HepG2 (cell line): ENCODE results near the gene CADPS2. TPM values are rescaled to one million over a fixed set of nuclear protein-coding genes. Genes with fewer than 3 reads are reported as not detected.

Experiments used
- ATAC-seq: fragments of 200-7000 bp; cut with Tn5 transposase; 3 replicates; pipeline ENCODE4 v1.9.1; 2020; ENCODE audit warnings: mild to moderate bottlenecking, moderate library complexity
- BruUV-seq: library from RNA; stranded (reverse); fragments of 400-500 nt; replicated peaks from 2 replicates; lab custom pipeline; 2021; lab: Mats Ljungman, UMichigan
- CTCF ChIA-PET: fragments of 300-600 bp; formaldehyde crosslinking; extraction: SDS; loops from one replicate; lab custom pipeline; 2021; ENCODE audit warnings: low total read pairs, inconsistent platforms, low intra/inter-chr PET ratio; lab: Yijun Ruan, JAX
- POLR2A ChIA-PET: fragments of 350-600 bp; sonication (Branson Sonifier 250); formaldehyde crosslinking; loops from one replicate; lab custom pipeline; 2020; ENCODE audit warnings: antibody characterized with exemption, inconsistent platforms; lab: Yijun Ruan, JAX
- DNase-seq: peaks from one replicate; pipeline ENCODE4 v3.0.0-alpha.2; 2015; ENCODE audit warnings: low spot score
- FAIRE-seq: peaks from 3 replicates; lab custom pipeline; 2011; peaks lifted over from hg19 to GRCh38; lab: Jason Lieb, UNC
- H2AFZ ChIP-seq: one replicate; pipeline ENCODE4 v1.6.1; 2011; ENCODE audit warnings: low read length, inconsistent platforms
- H3K27ac ChIP-seq: fragments of 300-600 bp; 3 replicates; pipeline ENCODE4 v1.8.0; 2011; ENCODE audit warnings: mixed run types, mild to moderate bottlenecking, mixed read lengths, low read length, inconsistent platforms; ENCODE audit not compliant: insufficient read depth; ENCODE audit errors: extremely low read length
- H3K27me3 ChIP-seq, 2 experiments: fragments of 200-600 bp in 1 of 2; 2 replicates in 1 of 2; 3 replicates in 1 of 2; pipeline versions ENCODE4 v1.6.0 to v1.8.0; 2011; ENCODE audit warnings: low read length in 2 of 2, mild to moderate bottlenecking in 2 of 2, moderate library complexity in 2 of 2, inconsistent platforms in 1 of 2; ENCODE audit not compliant: insufficient read depth in 2 of 2, control insufficient read depth in 1 of 2
- H3K36me3 ChIP-seq, 2 experiments: fragments of 200-600 bp in 1 of 2; replicated peaks in 1 of 2; 2 replicates in 1 of 2; 3 replicates in 1 of 2; pipeline versions ENCODE4 v1.5.1 to v1.8.0; 2011; ENCODE audit warnings: low read length in 2 of 2, inconsistent platforms in 1 of 2; ENCODE audit not compliant: insufficient read depth in 2 of 2, control insufficient read depth in 1 of 2
- H3K4me1 ChIP-seq: 2 replicates; pipeline ENCODE4 v1.5.1; 2012; ENCODE audit warnings: low read length, inconsistent platforms; ENCODE audit not compliant: insufficient read depth
- H3K4me2 ChIP-seq: 2 replicates; pipeline ENCODE4 v1.6.0; 2011; ENCODE audit warnings: low read depth, low read length, inconsistent platforms
- H3K4me3 ChIP-seq, 3 experiments: fragments of 200-600 bp in 1 of 3; sonication (generic), shearing (Covaris generic) in 1 of 3; replicated peaks in 1 of 3; 2 replicates each; pipeline ENCODE4 v1.5.1; 2011 to 2016; ENCODE audit warnings: low read length in 3 of 3, inconsistent platforms in 2 of 3, low read depth in 2 of 3, mild to moderate bottlenecking in 2 of 3, control low read depth in 1 of 3, mixed read lengths in 1 of 3; ENCODE audit not compliant: insufficient read depth in 1 of 3
- H3K79me2 ChIP-seq: one replicate; pipeline ENCODE4 v1.6.1; 2011; ENCODE audit warnings: low read length, inconsistent platforms; ENCODE audit not compliant: insufficient read depth
- H3K9ac ChIP-seq: 2 replicates; pipeline ENCODE4 v1.6.0; 2011; ENCODE audit warnings: mild to moderate bottlenecking, low read depth, low read length, inconsistent platforms; ENCODE audit not compliant: insufficient read depth
- H3K9me3 ChIP-seq: 2 replicates; pipeline ENCODE4 v1.5.1; 2012; ENCODE audit warnings: mild to moderate bottlenecking, low read length
- H4K20me1 ChIP-seq: 2 replicates; pipeline ENCODE4 v1.6.0; 2011; ENCODE audit warnings: inconsistent platforms, mild to moderate bottlenecking, low read length, moderate library complexity; ENCODE audit not compliant: insufficient read depth
- ARID2 ChIP-seq: sonication (generic); formaldehyde crosslinking; IDR thresholded peaks from 2 replicates; pipeline ENCODE4 v1.8.1; 2022; ENCODE audit warnings: mild to moderate bottlenecking, missing genetic modification reagents, borderline replicate concordance
- BCL6 ChIP-seq: IDR thresholded peaks from 2 replicates; pipeline ENCODE4 v1.6.1; 2016; ENCODE audit warnings: missing genetic modification reagents, missing compliant biosample characterization
- CBX1 ChIP-seq: IDR thresholded peaks from one replicate; pipeline ENCODE4 v1.6.1; 2016; ENCODE audit warnings: antibody characterized with exemption, low read depth
- CREB1 ChIP-seq, 2 experiments: fragments of 450-650 bp in 1 of 2; IDR thresholded peaks; 2 replicates each; pipeline ENCODE4 v1.6.1; 2016 to 2017; ENCODE audit warnings: control low read depth in 1 of 2, mild to moderate bottlenecking in 1 of 2, missing compliant biosample characterization in 1 of 2, missing genetic modification characterization in 1 of 2
- HNF4G ChIP-seq, 2 experiments: sonication (generic) in 1 of 2; formaldehyde crosslinking in 1 of 2; IDR thresholded peaks; 2 replicates each; pipeline versions ENCODE4 v1.4.0 to v1.6.1; 2011 to 2020; ENCODE audit warnings: borderline replicate concordance in 2 of 2, low read depth in 2 of 2, mild to moderate bottlenecking in 2 of 2, low read length in 1 of 2, missing genetic modification reagents in 1 of 2, moderate library complexity in 1 of 2
- HOMEZ ChIP-seq: IDR thresholded peaks from 2 replicates; pipeline ENCODE4 v1.6.1; 2016; ENCODE audit warnings: low read depth
- MTA1 ChIP-seq: sonication (generic); formaldehyde crosslinking; IDR thresholded peaks from 2 replicates; pipeline ENCODE4 v1.4.0; 2020; ENCODE audit warnings: missing genetic modification reagents, mild to moderate bottlenecking, borderline replicate concordance
- NCOA2 ChIP-seq: sonication (generic); formaldehyde crosslinking; IDR thresholded peaks from 2 replicates; pipeline ENCODE4 v1.8.0; 2022; ENCODE audit warnings: inconsistent platforms
- NCOR1 ChIP-seq: fragments of 200-600 bp; sonication (generic); IDR thresholded peaks from 2 replicates; pipeline ENCODE4 v1.7.0; 2017; ENCODE audit warnings: antibody characterized with exemption, low read length, borderline replicate concordance
- NFIC ChIP-seq: IDR thresholded peaks from 2 replicates; pipeline ENCODE4 v1.6.1; 2012; ENCODE audit warnings: mild to moderate bottlenecking, low read length, inconsistent platforms
- NR2F6 ChIP-seq, 2 experiments: IDR thresholded peaks; 2 replicates each; pipeline ENCODE4 v1.6.1; 2016; ENCODE audit warnings: antibody characterized with exemption in 1 of 2, mild to moderate bottlenecking in 1 of 2
- PITX1 ChIP-seq: sonication (generic); formaldehyde crosslinking; IDR thresholded peaks from 2 replicates; pipeline ENCODE4 v1.5.1; 2020; ENCODE audit warnings: mild to moderate bottlenecking, missing genetic modification reagents
- TEAD3 ChIP-seq: optimal IDR thresholded peaks from 2 replicates; pipeline ENCODE3; 2016; ENCODE audit warnings: borderline replicate concordance
- ZMYM2 ChIP-seq: sonication (generic); formaldehyde crosslinking; IDR thresholded peaks from 2 replicates; pipeline ENCODE4 v1.8.0; 2022; ENCODE audit warnings: mild to moderate bottlenecking, missing genetic modification reagents
- ZNF484 ChIP-seq: sonication (generic); formaldehyde crosslinking; IDR thresholded peaks from 2 replicates; pipeline ENCODE4 v1.5.1; 2020; ENCODE audit warnings: mild to moderate bottlenecking, low read depth, missing genetic modification reagents, borderline replicate concordance
- ZNF619 ChIP-seq: sonication (generic); formaldehyde crosslinking; IDR thresholded peaks from 2 replicates; pipeline ENCODE4 v1.4.0; 2020; ENCODE audit warnings: mild to moderate bottlenecking, missing genetic modification reagents
- ZNF713 ChIP-seq: sonication (generic); formaldehyde crosslinking; IDR thresholded peaks from 2 replicates; pipeline ENCODE4 v1.4.0; 2020; ENCODE audit warnings: mild to moderate bottlenecking, missing genetic modification reagents
- WGBS: methylation state at CpG from one replicate; pipeline ENCODE4 v1.1.6; 2017; ENCODE audit warnings: low lambda C conversion rate; 5-methylcytosine and 5-hydroxymethylcytosine counted together
- in situ Hi-C: cut with HindIII; loops from 2 replicates; pipeline ENCODE4 v1.10.0; 2017; ENCODE audit warnings: low pct_unique_long_range_greater_than_20kb; ENCODE audit not compliant: extremely low pct_ligation_motif_present
- intact Hi-C: fragments of 100-400 bp; cut with micrococcal nuclease; formaldehyde crosslinking; loops from one replicate; pipeline ENCODE4 v1.10.0; 2022; ENCODE audit not compliant: unreplicated experiment
- polyA plus RNA-seq, 8 experiments: library from polyadenylated mRNA; depleted of rRNA in 3 of 8; stranded (reverse) in 7 of 8; unstranded in 1 of 8; fragments of >200 nt; fragmentation: Illumina TruSeq in 4 of 8; extraction: Trizol in 4 of 8; gene quantifications; 2 replicates each; pipeline versions ENCODE4 v1.2.1 to v1.2.3, GENCODE V29; 2011 to 2016; ENCODE audit warnings: low read depth in 4 of 8, missing spikeins in 1 of 8, mixed read lengths in 1 of 8; ENCODE audit not compliant: insufficient read depth in 1 of 8
- total RNA-seq, 5 experiments: library from RNA; depleted of rRNA; stranded (reverse); fragments of >200 nt; fragmentation: Illumina TruSeq; extraction: Trizol; gene quantifications; 2 replicates each; pipeline ENCODE4 v1.2.3, GENCODE V29; 2016; ENCODE audit warnings: low read depth in 1 of 5
- TF ChIP-seq, protein P1 (sequence below): sonication (generic); formaldehyde crosslinking; conservative IDR thresholded peaks from 2 replicates; pipeline ENCODE4 v1.4.0; 2020; ENCODE audit warnings: mild to moderate bottlenecking, missing genetic modification reagents, moderate library complexity
- TF ChIP-seq, protein P2 (sequence below): IDR thresholded peaks from 2 replicates; pipeline ENCODE4 v1.6.1; 2016; ENCODE audit warnings: mild to moderate bottlenecking

CADPS2 gene
- total and polyA plus RNA-seq, 2 of the 13 experiments (the other 11 are each of a cell fraction or from before 2014, with no cell fraction given), result 17.6 to 43.8 TPM

DNA sequence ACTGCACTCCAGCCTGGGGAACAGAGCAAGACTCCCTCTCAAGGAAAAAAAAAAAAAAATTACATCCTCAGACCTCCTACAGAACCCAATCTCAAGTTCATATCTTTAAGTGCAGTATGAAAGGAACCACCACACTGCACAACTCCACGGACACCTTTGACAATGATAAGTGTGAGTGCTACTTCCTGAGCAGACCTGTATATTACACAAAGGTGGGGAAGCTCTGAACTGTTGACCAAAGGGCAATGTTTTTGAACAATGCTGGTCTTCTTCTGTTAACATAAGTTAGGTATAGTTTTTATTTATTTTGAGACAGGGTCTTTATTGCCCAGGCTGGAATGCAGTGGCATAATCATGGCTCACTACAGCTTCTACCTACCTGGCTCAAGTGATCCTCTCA is 129.4 kb downstream of the CADPS2 start:
- FAIRE-seq (no peak), ATAC-seq (peak; percentile 89), DNase-seq (peak; percentile 82)
- CTCF ChIA-PET, result no interaction called here
- Histone ChIP-seq H3K4me2 (no peak overlapping the region; the same call in 1 of the 2 replicates), H3K4me1 (peaks cover 66% of the 10 kb centered on the region), H2AFZ (no peak overlapping the region), H3K36me3 (no peaks in the 10 kb centered on the region), H3K27ac (peak overlapping the region; percentile 33), H4K20me1 (no peaks in the 10 kb centered on the region), H3K9me3 (no peaks in the 10 kb centered on the region), H3K4me3 (no peak overlapping the region), H3K79me2 (no peaks in the 10 kb centered on the region), H3K9ac (no peak overlapping the region), H3K27me3 (no peaks in the 10 kb centered on the region; a peak in 1 of 5 replicates)
- WGBS, result 0% methylated on average over 1 of the region's 1 CpG
- intact Hi-C loops (no loop called here), in situ Hi-C loops (no loop called here)
- BruUV-seq, result no TSS peak
- POLR2A ChIA-PET, result no interaction called here
- TF ChIP-seq ZNF713 (CRISPR knock-in tag) (no peak), NFIC (peak; percentile 57; the same call in 1 of the 2 replicates), ZNF484 (CRISPR knock-in tag) (no peak), ZMYM2 (peak; percentile 69; the same call in 1 of the 2 replicates), HNF4G (IDR thresholded peaks at IDR 0.05; ENCODE audit: borderline replicate concordance, low read depth, low read length) (peak; percentile 58), HNF4G (CRISPR knock-in tag; IDR thresholded peaks at IDR 0.05; ENCODE audit: borderline replicate concordance, low read depth) (no peak), NCOR1 (no peak), NCOA2 (CRISPR knock-in tag) (peak; percentile 52; the same call in 1 of the 2 replicates), PITX1 (CRISPR knock-in tag) (0 out of 2 replicates have a peak, but pooled peaks have one; percentile 11), CBX1 (no peak), HOMEZ (CRISPR knock-in tag) (0 out of 2 replicates have a peak, but pooled peaks have one; percentile 37), CREB1 (IDR thresholded peaks at IDR 0.05) (no peak), CREB1 (CRISPR knock-in tag; IDR thresholded peaks at IDR 0.05) (0 out of 2 replicates have a peak, but pooled peaks have one; percentile 13), TEAD3 (CRISPR knock-in tag) (peak; percentile 81), MTA1 (CRISPR knock-in tag) (no peak), NR2F6 (IDR thresholded peaks at IDR 0.05) (0 out of 2 replicates have a peak, but pooled peaks have one; percentile 26), NR2F6 (CRISPR knock-in tag; IDR thresholded peaks at IDR 0.05) (peak; percentile 34; the same call in 1 of the 2 replicates), ARID2 (CRISPR knock-in tag) (no peak), ZNF619 (CRISPR knock-in tag) (no peak), BCL6 (peak; percentile 47)
- TF ChIP-seq, protein P1, sequence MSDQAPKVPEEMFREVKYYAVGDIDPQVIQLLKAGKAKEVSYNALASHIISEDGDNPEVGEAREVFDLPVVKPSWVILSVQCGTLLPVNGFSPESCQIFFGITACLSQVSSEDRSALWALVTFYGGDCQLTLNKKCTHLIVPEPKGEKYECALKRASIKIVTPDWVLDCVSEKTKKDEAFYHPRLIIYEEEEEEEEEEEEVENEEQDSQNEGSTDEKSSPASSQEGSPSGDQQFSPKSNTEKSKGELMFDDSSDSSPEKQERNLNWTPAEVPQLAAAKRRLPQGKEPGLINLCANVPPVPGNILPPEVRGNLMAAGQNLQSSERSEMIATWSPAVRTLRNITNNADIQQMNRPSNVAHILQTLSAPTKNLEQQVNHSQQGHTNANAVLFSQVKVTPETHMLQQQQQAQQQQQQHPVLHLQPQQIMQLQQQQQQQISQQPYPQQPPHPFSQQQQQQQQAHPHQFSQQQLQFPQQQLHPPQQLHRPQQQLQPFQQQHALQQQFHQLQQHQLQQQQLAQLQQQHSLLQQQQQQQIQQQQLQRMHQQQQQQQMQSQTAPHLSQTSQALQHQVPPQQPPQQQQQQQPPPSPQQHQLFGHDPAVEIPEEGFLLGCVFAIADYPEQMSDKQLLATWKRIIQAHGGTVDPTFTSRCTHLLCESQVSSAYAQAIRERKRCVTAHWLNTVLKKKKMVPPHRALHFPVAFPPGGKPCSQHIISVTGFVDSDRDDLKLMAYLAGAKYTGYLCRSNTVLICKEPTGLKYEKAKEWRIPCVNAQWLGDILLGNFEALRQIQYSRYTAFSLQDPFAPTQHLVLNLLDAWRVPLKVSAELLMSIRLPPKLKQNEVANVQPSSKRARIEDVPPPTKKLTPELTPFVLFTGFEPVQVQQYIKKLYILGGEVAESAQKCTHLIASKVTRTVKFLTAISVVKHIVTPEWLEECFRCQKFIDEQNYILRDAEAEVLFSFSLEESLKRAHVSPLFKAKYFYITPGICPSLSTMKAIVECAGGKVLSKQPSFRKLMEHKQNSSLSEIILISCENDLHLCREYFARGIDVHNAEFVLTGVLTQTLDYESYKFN (CRISPR knock-in tag), result peak; percentile 72
- TF ChIP-seq, protein P2, sequence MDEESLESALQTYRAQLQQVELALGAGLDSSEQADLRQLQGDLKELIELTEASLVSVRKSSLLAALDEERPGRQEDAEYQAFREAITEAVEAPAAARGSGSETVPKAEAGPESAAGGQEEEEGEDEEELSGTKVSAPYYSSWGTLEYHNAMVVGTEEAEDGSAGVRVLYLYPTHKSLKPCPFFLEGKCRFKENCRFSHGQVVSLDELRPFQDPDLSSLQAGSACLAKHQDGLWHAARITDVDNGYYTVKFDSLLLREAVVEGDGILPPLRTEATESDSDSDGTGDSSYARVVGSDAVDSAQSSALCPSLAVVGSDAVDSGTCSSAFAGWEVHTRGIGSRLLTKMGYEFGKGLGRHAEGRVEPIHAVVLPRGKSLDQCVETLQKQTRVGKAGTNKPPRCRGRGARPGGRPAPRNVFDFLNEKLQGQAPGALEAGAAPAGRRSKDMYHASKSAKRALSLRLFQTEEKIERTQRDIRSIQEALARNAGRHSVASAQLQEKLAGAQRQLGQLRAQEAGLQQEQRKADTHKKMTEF (CRISPR knock-in tag), result 0 out of 2 replicates have a peak, but pooled peaks have one; percentile 25
